ENCODE data around the gene B3GALT2.

B3GALT2 gene

DNA sequence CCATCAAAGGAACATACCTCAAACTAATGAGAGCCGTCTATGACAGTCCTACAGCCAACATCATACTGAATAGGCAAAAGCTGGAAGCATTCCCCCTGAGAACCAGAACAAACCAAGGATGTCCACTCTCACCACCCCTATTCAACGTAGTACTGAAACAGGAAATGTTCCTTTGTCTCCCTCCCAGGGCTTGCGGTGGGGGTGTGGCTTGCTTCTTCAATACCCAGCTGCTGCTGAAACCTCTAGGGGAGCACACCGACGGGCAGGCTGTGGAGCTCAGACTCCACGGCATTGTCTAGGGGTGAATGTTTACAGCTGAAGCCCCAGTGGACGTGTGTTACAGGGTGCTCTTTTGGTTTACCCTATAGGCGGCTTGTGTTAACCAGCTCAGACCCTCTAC is 30.5 kb upstream of the B3GALT2 start:
- TF ChIP-seq, protein P1, sequence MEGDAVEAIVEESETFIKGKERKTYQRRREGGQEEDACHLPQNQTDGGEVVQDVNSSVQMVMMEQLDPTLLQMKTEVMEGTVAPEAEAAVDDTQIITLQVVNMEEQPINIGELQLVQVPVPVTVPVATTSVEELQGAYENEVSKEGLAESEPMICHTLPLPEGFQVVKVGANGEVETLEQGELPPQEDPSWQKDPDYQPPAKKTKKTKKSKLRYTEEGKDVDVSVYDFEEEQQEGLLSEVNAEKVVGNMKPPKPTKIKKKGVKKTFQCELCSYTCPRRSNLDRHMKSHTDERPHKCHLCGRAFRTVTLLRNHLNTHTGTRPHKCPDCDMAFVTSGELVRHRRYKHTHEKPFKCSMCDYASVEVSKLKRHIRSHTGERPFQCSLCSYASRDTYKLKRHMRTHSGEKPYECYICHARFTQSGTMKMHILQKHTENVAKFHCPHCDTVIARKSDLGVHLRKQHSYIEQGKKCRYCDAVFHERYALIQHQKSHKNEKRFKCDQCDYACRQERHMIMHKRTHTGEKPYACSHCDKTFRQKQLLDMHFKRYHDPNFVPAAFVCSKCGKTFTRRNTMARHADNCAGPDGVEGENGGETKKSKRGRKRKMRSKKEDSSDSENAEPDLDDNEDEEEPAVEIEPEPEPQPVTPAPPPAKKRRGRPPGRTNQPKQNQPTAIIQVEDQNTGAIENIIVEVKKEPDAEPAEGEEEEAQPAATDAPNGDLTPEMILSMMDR (IDR thresholded peaks at IDR 0.05; ENCODE audit: low read depth, low read length) = no peak
- DNase-seq (ENCODE audit: low read depth in 2 of 2) = peak in 1 of 2 donors; percentile 17
- no peak overlapping the region for H3K4me3 ChIP-seq (replicated peaks in 1 of 2; ENCODE audit: low read depth in 2 of 2, low read length in 2 of 2)

GRCh38 chr1:193213998-193214397 is 27.6 kb upstream of the B3GALT2 start:
- TF ChIP-seq, protein P1 (IDR thresholded peaks at IDR 0.05; ENCODE audit: low read depth, low read length) = no peak
- H3K4me3 ChIP-seq (replicated peaks in 1 of 2; ENCODE audit: low read depth in 2 of 2, low read length in 2 of 2) = no peak overlapping the region
- DNase-seq (ENCODE audit: low read depth in 2 of 2) = no peak

DNA sequence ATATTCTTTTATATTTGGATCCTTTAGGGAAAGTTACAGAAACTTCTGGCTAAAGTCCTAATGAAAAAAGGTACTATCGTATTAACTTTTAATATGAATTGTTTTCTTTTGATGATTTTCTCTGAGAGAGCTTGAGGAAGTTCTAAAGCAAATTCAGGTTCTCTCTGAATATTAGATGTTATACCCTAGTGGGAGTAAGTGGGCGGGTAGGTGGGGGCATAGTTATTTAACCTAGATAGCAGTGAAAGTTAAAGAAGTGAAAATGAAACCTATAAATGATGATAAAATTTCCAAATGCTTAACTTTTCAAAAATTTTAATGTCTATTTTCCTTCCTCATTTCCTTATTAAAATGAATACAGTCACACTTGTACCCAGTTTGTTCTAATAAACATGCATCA is 26.2 kb upstream of the B3GALT2 start:
- DNase-seq (ENCODE audit: low read depth in 2 of 2) = no peak
- TF ChIP-seq, protein P1 (IDR thresholded peaks at IDR 0.05; ENCODE audit: low read depth, low read length) = no peak
- H3K4me3 ChIP-seq (replicated peaks in 1 of 2; ENCODE audit: low read depth in 2 of 2, low read length in 2 of 2) = no peak overlapping the region

DNA sequence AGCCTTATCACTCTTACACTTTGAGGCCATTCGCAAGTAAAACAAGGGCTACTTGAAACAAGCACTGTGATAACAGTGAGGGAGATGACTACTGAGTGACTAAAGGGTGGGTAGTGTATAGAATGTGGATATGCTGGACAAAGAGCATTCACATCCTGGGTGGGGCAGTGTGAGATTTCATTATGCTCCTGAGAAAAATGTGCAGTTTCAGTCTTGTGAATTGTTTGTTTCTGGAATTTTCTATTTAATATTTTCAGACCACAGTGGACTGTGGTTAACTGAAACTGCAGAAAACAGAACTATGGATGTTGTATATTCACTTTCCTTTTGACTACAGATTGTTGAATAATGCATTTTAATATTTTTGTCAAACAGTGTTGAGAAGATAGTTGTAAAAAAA is 25.1 kb upstream of the B3GALT2 start:
- TF ChIP-seq, protein P1 (IDR thresholded peaks at IDR 0.05; ENCODE audit: low read depth, low read length) = no peak
- peak; percentile 66 to 95 for DNase-seq (ENCODE audit: low read depth in 2 of 2)
- H3K4me3 ChIP-seq (replicated peaks in 1 of 2; ENCODE audit: low read depth in 2 of 2, low read length in 2 of 2) = no peak overlapping the region

- DNase-seq (ENCODE audit: low read depth in 2 of 2) = no peak
- TF ChIP-seq, protein P1 (IDR thresholded peaks at IDR 0.05; ENCODE audit: low read depth, low read length) = no peak
- H3K4me3 ChIP-seq (replicated peaks in 1 of 2; ENCODE audit: low read depth in 2 of 2, low read length in 2 of 2) = no peak overlapping the region
These were observed 24.6 kb upstream of the B3GALT2 start for GRCh38 chr1:193210996-193211395.

GRCh38 chr1:193201021-193201420 is 14.6 kb upstream of the B3GALT2 start:
- no peak for DNase-seq (ENCODE audit: low read depth in 2 of 2)
- no peak overlapping the region for H3K4me3 ChIP-seq (replicated peaks in 1 of 2; ENCODE audit: low read depth in 2 of 2, low read length in 2 of 2)
- TF ChIP-seq, protein P1 (IDR thresholded peaks at IDR 0.05; ENCODE audit: low read depth, low read length) = no peak

DNA sequence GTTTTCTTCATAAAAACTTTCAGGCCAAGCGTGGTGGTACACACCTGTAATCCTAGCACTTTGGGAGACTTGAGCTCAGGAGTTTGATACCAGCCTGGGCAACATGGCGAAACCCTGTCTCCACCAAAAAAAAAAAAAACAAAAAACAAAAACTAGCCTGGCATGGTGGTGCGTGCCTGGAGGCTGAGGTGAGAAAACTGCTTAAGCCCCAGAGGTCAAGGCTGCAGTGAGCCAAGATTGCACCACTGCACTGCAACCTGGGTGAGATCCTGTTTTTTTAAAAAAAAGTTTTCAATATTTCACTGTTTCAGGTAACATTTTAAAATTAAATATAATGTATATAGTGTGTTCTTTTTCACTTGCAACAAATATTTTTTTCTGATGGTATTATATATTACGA is 13.5 kb upstream of the B3GALT2 start:
- TF ChIP-seq, protein P1 (IDR thresholded peaks at IDR 0.05; ENCODE audit: low read depth, low read length) = no peak
- H3K4me3 ChIP-seq (replicated peaks in 1 of 2; ENCODE audit: low read depth in 2 of 2, low read length in 2 of 2) = no peak overlapping the region
- DNase-seq (ENCODE audit: low read depth in 2 of 2) = no peak
